Adrenal gland (tissue), 12 donors: Measurements from ENCODE around the gene FCHSD1. TPM values are rescaled to one million over a fixed set of nuclear protein-coding genes. Genes with fewer than 3 reads are reported as not detected.

ENCODE experiments used
- DNase-seq, 7 donors: peaks; one replicate each; pipeline ENCODE4 v3.0.0-alpha.2; 2019 to 2020
- H3K27ac ChIP-seq, 5 donors: fragments of 200-600 bp; sonication (generic) in 4 of 5; 1 replicate in 3 of 5; 2 replicates in 2 of 5; pipeline versions ENCODE4 v1.5.1 to v1.8.0; 2016 to 2020; ENCODE audit warnings: mild to moderate bottlenecking in 1 of 5
- H3K27me3 ChIP-seq: fragments of 200-600 bp; 2 replicates; pipeline ENCODE4 v1.8.0; 2021
- H3K36me3 ChIP-seq, 2 donors: fragments of 200-600 bp; replicated peaks in 1 of 2; 1 replicate in 1 of 2; 2 replicates in 1 of 2; pipeline versions ENCODE4 v1.5.1 to v1.8.0; 2018 to 2022
- H3K4me1 ChIP-seq, 2 donors: fragments of 200-600 bp; replicated peaks in 1 of 2; 1 replicate in 1 of 2; 2 replicates in 1 of 2; pipeline versions ENCODE4 v1.5.1 to v1.8.0; 2018 to 2021
- H3K4me3 ChIP-seq, 4 donors: fragments of 200-600 bp; sonication (generic) in 3 of 4; one replicate each; pipeline ENCODE4 v1.5.1; 2016 to 2018
- H3K9me3 ChIP-seq, 3 donors: fragments of 200-600 bp; sonication (generic) in 1 of 3; replicated peaks in 1 of 3; 1 replicate in 2 of 3; 2 replicates in 1 of 3; pipeline versions ENCODE4 v1.5.1 to v1.8.0; 2016 to 2021
- POLR2A ChIP-seq, 2 donors: fragments of 450-650 bp; IDR thresholded peaks; one replicate each; pipeline ENCODE4 v1.6.1; 2017; ENCODE audit warnings: antibody characterized with exemption in 2 of 2, mild to moderate bottlenecking in 2 of 2, moderate library complexity in 1 of 2
- WGBS, 4 donors: extraction: QIAGEN DNeasy Blood & Tissue Kit in 2 of 4; methylation state at CpG; one replicate each; pipeline versions ENCODE4 v1.1.5 to v1.1.7; 2013 to 2017; 5-methylcytosine and 5-hydroxymethylcytosine counted together
- intact Hi-C, 2 donors: fragments of 100-400 bp; cut with DNase I; formaldehyde crosslinking; loops; one replicate each; pipeline versions ENCODE4 v1.14.1 to v1.15.0; 2022 to 2023
- polyA plus RNA-seq, 3 donors: library from polyadenylated mRNA; stranded (reverse); fragments of 200-250 nt in 2 of 3; fragments of 350-450 nt in 1 of 3; fragmentation: Illumina TruSeq in 1 of 3; extraction: RNeasy Lipid Tissue Mini Kit (QIAGEN cat#74804) in 1 of 3; gene quantifications; one replicate each; pipeline ENCODE4 v1.2.3, GENCODE V29; 2013 to 2014
- total RNA-seq, 9 donors: library from RNA; depleted of rRNA in 4 of 9; stranded (reverse); fragments of >200 nt in 4 of 9; fragments of 120-200 nt in 1 of 9; fragmentation: NEBNext Ultra II Directional in 1 of 9; extraction: Animal tissue kit (Norgen Biotek cat#: 25700) in 1 of 9; gene quantifications; one replicate each; pipeline versions ENCODE4 v1.1.0 to v1.2.4, GENCODE V29; 2013 to 2023
- TF ChIP-seq, protein P1 (sequence below), 6 experiments: fragments of 450-650 bp in 4 of 6; fragments of 200-600 bp in 2 of 6; sonication (generic) in 1 of 6; IDR thresholded peaks; 1 replicate in 5 of 6; 2 replicates in 1 of 6; pipeline versions ENCODE4 v1.5.1 to v1.8.0; 2016 to 2021; ENCODE audit warnings: antibody characterized with exemption in 6 of 6, mild to moderate bottlenecking in 2 of 6, moderate library complexity in 1 of 6
- donor health status: healthy with polysubstance abuse.
- donor health status: Bipolar disorder and iron deficiency.
- donor health status: DM: yes; HTN: yes; CAD: no.
- donor health status: DM: no; HTN: no; CAD: no.
- donor health status: DM: no; HTN: no; CAD: no.
- donor health status: DM: yes; HTN: yes; CAD: no.

Gene FCHSD1
- total and polyA plus RNA-seq, 12 donors, result 3.7 to 53.9 (median 16.9) TPM

DNA sequence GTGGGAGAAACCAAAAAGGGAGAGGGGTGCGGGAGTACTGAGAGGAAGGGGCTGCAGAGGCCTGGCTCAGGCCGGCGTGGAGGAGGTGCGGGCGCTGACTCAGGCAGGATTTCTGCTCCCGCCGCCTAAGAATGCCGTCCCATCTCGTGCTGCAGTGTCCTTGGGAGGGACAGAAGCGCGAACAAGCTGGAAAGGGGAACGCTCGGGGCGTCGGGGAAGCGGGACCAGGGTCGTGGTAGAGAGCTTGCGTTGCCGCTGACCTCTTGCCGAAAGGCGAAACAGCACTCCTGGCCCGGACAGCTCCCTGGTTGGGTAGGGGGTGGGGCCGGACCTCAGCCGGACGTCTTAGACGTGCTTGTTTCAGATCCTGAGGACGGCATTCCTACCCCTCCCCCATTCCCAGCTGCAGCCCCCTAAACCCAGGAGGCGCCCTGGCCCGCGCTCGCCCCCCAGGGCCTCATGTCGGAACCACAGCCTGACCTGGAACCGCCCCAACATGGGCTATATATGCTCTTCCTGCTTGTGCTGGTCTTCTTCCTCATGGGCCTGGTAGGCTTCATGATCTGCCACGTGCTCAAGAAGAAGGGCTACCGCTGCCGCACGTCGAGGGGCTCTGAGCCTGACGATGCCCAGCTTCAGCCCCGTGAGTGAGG lies 13.3 kb downstream of the FCHSD1 start:
- no peak overlapping the region for H3K27ac ChIP-seq
- DNase-seq, result peak; percentile 65 to 81 (median 70)

DNA sequence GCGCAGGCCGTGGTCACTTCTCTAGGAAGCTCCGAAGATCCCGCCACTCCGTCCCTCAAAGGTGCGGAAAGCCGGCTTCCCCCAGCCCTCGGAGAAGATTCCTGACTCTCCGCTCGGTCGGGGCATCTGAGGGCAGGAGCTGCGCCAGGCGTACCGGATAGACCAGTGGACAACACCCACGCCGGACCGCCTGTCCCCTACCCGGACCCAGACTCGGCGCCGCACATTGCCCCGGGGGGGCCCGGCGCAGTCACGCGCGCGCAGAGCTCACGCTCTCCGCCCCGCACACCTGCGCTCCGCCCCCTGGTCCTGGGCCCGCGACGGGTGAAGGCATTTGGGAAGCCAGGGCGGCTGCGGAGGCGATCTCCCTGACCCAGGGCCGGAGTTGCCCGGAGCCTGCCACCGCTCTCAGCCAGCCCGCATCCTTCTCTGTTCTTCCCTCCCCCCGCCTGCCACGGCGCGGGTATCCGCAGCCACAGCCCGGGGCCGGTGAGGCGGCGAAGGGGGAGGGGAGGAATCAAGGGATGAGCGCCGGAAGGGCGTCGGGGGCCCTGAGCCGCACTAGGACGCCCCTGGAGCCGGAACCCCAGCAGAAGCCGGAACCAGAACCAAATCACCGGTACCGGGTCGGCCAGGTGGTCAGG lies 14.0 kb downstream of the FCHSD1 start:
- intact Hi-C loops, result no loop called here
- Histone ChIP-seq H3K4me1 (peaks cover 19 to 44% of the 10 kb centered on the region in 2 donors), H3K27ac (peak overlapping the region in 4 of 5 donors; percentile 68 to 90 (median 77)), H3K4me3 (peak overlapping the region in 3 of 4 donors; percentile 66 to 96 (median 78)), H3K27me3 (no peaks in the 10 kb centered on the region), H3K9me3 (no peaks in the 10 kb centered on the region), H3K36me3 (no peaks in the 10 kb centered on the region)
- DNase-seq, result peak in 4 of 7 donors; percentile 27 to 49 (median 40)
- TF ChIP-seq, protein P1, sequence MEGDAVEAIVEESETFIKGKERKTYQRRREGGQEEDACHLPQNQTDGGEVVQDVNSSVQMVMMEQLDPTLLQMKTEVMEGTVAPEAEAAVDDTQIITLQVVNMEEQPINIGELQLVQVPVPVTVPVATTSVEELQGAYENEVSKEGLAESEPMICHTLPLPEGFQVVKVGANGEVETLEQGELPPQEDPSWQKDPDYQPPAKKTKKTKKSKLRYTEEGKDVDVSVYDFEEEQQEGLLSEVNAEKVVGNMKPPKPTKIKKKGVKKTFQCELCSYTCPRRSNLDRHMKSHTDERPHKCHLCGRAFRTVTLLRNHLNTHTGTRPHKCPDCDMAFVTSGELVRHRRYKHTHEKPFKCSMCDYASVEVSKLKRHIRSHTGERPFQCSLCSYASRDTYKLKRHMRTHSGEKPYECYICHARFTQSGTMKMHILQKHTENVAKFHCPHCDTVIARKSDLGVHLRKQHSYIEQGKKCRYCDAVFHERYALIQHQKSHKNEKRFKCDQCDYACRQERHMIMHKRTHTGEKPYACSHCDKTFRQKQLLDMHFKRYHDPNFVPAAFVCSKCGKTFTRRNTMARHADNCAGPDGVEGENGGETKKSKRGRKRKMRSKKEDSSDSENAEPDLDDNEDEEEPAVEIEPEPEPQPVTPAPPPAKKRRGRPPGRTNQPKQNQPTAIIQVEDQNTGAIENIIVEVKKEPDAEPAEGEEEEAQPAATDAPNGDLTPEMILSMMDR (IDR thresholded peaks at IDR 0.05), result no peak
- no peak for TF ChIP-seq POLR2A (IDR thresholded peaks at IDR 0.05)
- WGBS, 4 donors, result 0 to 2% (median 1%) methylated on average over 22 to 63 of the region's 63 CpGs

More for the DNA sequence above, 13.3 kb downstream of the FCHSD1 start:
- peaks cover 19 to 37% of the 10 kb centered on the region in 2 donors for H3K4me1 ChIP-seq
- TF ChIP-seq, protein P1 (IDR thresholded peaks at IDR 0.05), result peak in 2 of 6 experiments; percentile 15 to 28
- no peak for TF ChIP-seq POLR2A (IDR thresholded peaks at IDR 0.05)
- H3K9me3 ChIP-seq, result no peaks in the 10 kb centered on the region
- H3K27me3 ChIP-seq, result no peaks in the 10 kb centered on the region
- H3K4me3 ChIP-seq, result peak overlapping the region in 3 of 4 donors; percentile 66 to 96 (median 78)
- WGBS, 4 donors, result 7 to 11% (median 8%) methylated on average over 16 to 40 of the region's 40 CpGs
- intact Hi-C loops, result no loop called here
- H3K36me3 ChIP-seq, result no peaks in the 10 kb centered on the region

DNA sequence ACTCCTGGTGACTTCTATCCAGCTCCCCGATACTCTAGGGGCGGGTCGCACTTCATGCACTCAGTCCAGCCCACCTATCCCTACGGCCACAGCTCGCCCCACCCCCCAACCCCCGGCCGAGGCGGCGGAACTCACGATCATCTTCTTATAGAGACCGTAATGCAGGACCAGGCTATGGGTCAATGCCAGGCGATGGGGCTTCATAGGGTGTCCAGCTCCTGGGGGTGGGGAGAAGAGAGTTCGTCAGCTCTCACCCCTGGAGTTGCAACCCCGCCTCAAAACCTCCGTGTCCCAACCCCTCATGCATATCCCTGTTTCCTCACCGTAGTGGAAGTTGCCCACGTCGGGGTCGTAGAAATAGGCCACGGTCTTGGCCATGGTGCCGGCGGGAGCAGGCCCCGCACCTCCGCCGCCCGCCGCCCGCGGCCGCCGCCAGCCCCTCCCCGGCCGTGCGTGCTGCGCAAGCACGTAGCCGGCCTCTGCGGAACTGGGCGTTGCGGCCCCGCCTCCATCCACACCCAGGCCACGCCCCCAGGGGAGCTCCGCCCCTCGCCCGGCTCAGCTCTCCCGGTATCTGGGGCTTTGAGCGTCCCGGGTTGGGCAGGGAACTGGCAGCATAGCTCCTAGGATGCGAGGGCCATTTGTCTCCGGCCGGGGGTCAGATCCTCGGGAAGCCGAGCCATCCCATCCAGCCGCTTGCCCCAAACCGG lies 14.7 kb downstream of the FCHSD1 start, which contains the start of the genes HDAC3 and RELL2:
Gene HDAC3, minus strand, starts transcription at position 437 of the 710 bp plus-strand sequence. Its CDS starts 59 bp downstream, at position 378.
Gene RELL2, plus strand, starts transcription at position 585 of the 710 bp plus-strand sequence. CDS start 1,229 bp downstream, outside the sequence.
- WGBS, 4 donors, result 0 to 1% (median 0%) methylated on average over 15 to 55 of the region's 55 CpGs
- Histone ChIP-seq H3K27ac (peak within 1 kb of the TSS; percentile 53 to 90 (median 72)), H3K36me3 (no peaks in the 10 kb centered on the region), H3K4me1 (peaks cover 21 to 50% of the 10 kb centered on the region in 2 donors), H3K9me3 (no peaks in the 10 kb centered on the region), H3K4me3 (peak within 1 kb of the TSS; percentile 52 to 96 (median 74)), H3K27me3 (no peaks in the 10 kb centered on the region)
- TF ChIP-seq, protein P1 (IDR thresholded peaks at IDR 0.05), result no peak
- peak; percentile 80 to 86 for TF ChIP-seq POLR2A (IDR thresholded peaks at IDR 0.05)
- intact Hi-C loops, result no loop called here
- DNase-seq, result peak; percentile 92 to 97 (median 95)

DNA sequence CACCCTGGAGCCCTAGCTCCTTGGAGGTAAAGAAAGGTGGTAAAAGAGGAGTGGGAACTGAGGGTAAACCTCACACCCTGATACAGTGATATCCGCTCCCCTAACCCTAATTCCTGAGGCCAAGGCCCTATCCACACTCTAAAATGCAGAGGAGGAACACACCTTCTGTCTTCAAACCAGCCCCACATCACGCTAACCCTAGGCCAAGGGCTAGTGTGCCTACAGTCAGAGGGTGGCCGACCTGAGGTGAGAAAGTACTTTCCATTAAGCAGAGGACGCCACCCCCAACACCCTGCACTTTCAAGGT lies 15.2 kb downstream of the FCHSD1 start:
- no peaks in the 10 kb centered on the region for H3K36me3 ChIP-seq
- peak overlapping the region; percentile 53 to 90 (median 72) for H3K27ac ChIP-seq
- H3K9me3 ChIP-seq, result no peaks in the 10 kb centered on the region
- H3K27me3 ChIP-seq, result no peaks in the 10 kb centered on the region
- no peak for TF ChIP-seq POLR2A (IDR thresholded peaks at IDR 0.05)
- TF ChIP-seq, protein P1 (IDR thresholded peaks at IDR 0.05), result no peak
- WGBS, 4 donors, result 3 to 40% (median 9%) methylated on average over 1 to 4 of the region's 4 CpGs
- no peak for DNase-seq
- peak overlapping the region; percentile 52 to 96 (median 74) for H3K4me3 ChIP-seq
- intact Hi-C loops, result no loop called here
- H3K4me1 ChIP-seq, result peaks cover 25 to 55% of the 10 kb centered on the region in 2 donors
